ENCODE measurements around the gene AXDND1.

- TF ChIP-seq CTCF (IDR thresholded peaks at IDR 0.05): no peak
- TF ChIP-seq EP300 (IDR thresholded peaks at IDR 0.05): no peak
- TF ChIP-seq POLR2A (IDR thresholded peaks at IDR 0.05): no peak
Measured at GRCh38 chr1:179547021-179547535, 181.3 kb downstream of the AXDND1 start.

All from ovary (tissue), 3 donors.